HepG2 (cell line): ENCODE data around the gene LTB4R. TPM values are rescaled to one million over a fixed set of nuclear protein-coding genes. Genes with fewer than 3 reads are reported as not detected.
A peak's percentile ranks its signal among the peaks of the same experiment; 100 is the strongest.

Experiments used
- ARID2 ChIP-seq: sonication (generic); formaldehyde crosslinking; IDR thresholded peaks from 2 replicates; pipeline ENCODE4 v1.8.1; 2022; ENCODE audit warnings: mild to moderate bottlenecking, missing genetic modification reagents, borderline replicate concordance
- BORCS8-MEF2B ChIP-seq: sonication (generic); formaldehyde crosslinking; IDR thresholded peaks from 2 replicates; pipeline ENCODE4 v1.8.0; 2022; ENCODE audit warnings: mild to moderate bottlenecking, missing genetic modification reagents
- CREBL2 ChIP-seq: sonication (generic); formaldehyde crosslinking; IDR thresholded peaks from 2 replicates; pipeline ENCODE4 v1.8.1; 2023; ENCODE audit warnings: missing genetic modification reagents, mild to moderate bottlenecking, borderline replicate concordance
- DR1 ChIP-seq: sonication (generic); formaldehyde crosslinking; IDR thresholded peaks from 2 replicates; pipeline ENCODE4 v1.8.0; 2021; ENCODE audit warnings: mild to moderate bottlenecking, missing genetic modification reagents, inconsistent platforms
- MED1 ChIP-seq: sonication (generic); formaldehyde crosslinking; IDR thresholded peaks from 2 replicates; pipeline ENCODE4 v1.4.0; 2020; ENCODE audit warnings: missing genetic modification reagents
- MTA1 ChIP-seq: sonication (generic); formaldehyde crosslinking; IDR thresholded peaks from 2 replicates; pipeline ENCODE4 v1.4.0; 2020; ENCODE audit warnings: missing genetic modification reagents, mild to moderate bottlenecking, borderline replicate concordance
- MXD4 ChIP-seq: IDR thresholded peaks from 2 replicates; pipeline ENCODE4 v1.6.1; 2016; ENCODE audit warnings: mild to moderate bottlenecking, missing biosample characterization, missing genetic modification reagents
- NR2F1 ChIP-seq, 2 experiments: fragments of 450-650 bp in 1 of 2; formaldehyde crosslinking in 1 of 2; IDR thresholded peaks; 2 replicates each; pipeline versions ENCODE4 v1.5.0 to v1.6.1; 2016 to 2020; ENCODE audit warnings: mild to moderate bottlenecking in 1 of 2, missing compliant biosample characterization in 1 of 2, missing genetic modification reagents in 1 of 2, moderate library complexity in 1 of 2
- PLRG1 ChIP-seq: fragments of 450-650 bp; conservative IDR thresholded peaks from 2 replicates; pipeline ENCODE4 v1.6.1; 2016
- U2AF1 ChIP-seq: fragments of 200-400 bp; formaldehyde crosslinking; optimal IDR thresholded peaks from 2 replicates; pipeline ENCODE3; 2017; ENCODE audit warnings: mild to moderate bottlenecking, low read depth, low read length
- ZBED4 ChIP-seq: sonication (generic); formaldehyde crosslinking; IDR thresholded peaks from 2 replicates; pipeline ENCODE4 v1.4.0; 2020; ENCODE audit warnings: missing genetic modification reagents, borderline replicate concordance
- ZNF318 ChIP-seq: sonication (generic); formaldehyde crosslinking; IDR thresholded peaks from 2 replicates; pipeline ENCODE4 v1.4.0; 2020; ENCODE audit warnings: mild to moderate bottlenecking, missing genetic modification reagents
- ZNF337 ChIP-seq: sonication (generic); formaldehyde crosslinking; IDR thresholded peaks from 2 replicates; pipeline ENCODE4 v1.5.1; 2020; ENCODE audit warnings: missing genetic modification reagents, low read depth, mild to moderate bottlenecking, borderline replicate concordance
- ZNF576 ChIP-seq: sonication (generic); formaldehyde crosslinking; IDR thresholded peaks from 2 replicates; pipeline ENCODE4 v1.4.0; 2020; ENCODE audit warnings: mild to moderate bottlenecking, missing genetic modification reagents
- polyA plus RNA-seq, 8 experiments: library from polyadenylated mRNA; depleted of rRNA in 3 of 8; stranded (reverse) in 7 of 8; unstranded in 1 of 8; fragments of >200 nt; fragmentation: Illumina TruSeq in 4 of 8; extraction: Trizol in 4 of 8; gene quantifications; 2 replicates each; pipeline versions ENCODE4 v1.2.1 to v1.2.3, GENCODE V29; 2011 to 2016; ENCODE audit warnings: low read depth in 4 of 8, missing spikeins in 1 of 8, mixed read lengths in 1 of 8; ENCODE audit not compliant: insufficient read depth in 1 of 8
- total RNA-seq, 5 experiments: library from RNA; depleted of rRNA; stranded (reverse); fragments of >200 nt; fragmentation: Illumina TruSeq; extraction: Trizol; gene quantifications; 2 replicates each; pipeline ENCODE4 v1.2.3, GENCODE V29; 2016; ENCODE audit warnings: low read depth in 1 of 5

LTB4R gene
- total and polyA plus RNA-seq, 2 of the 13 experiments (the other 11 are each of a cell fraction or from before 2014, with no cell fraction given), result 3.2 to 8.2 TPM

GRCh38 chr14:24310646-24311604, at the start of gene LTB4R (continued):
- TF ChIP-seq ZNF318 (CRISPR knock-in tag), result no peak
- no peak for TF ChIP-seq U2AF1
- no peak for TF ChIP-seq MXD4
- no peak for TF ChIP-seq CREBL2
- no peak for TF ChIP-seq NR2F1 (CRISPR knock-in tag; IDR thresholded peaks at IDR 0.05)
- TF ChIP-seq DR1 (CRISPR knock-in tag), result no peak
- TF ChIP-seq ZNF337, result no peak
- TF ChIP-seq ZNF576, result no peak
- TF ChIP-seq ZBED4 (CRISPR knock-in tag), result no peak
- no peak for TF ChIP-seq MED1
- TF ChIP-seq MTA1 (CRISPR knock-in tag), result 0 out of 2 replicates have a peak, but pooled peaks have one; percentile 18
- TF ChIP-seq ARID2, result no peak
- no peak for TF ChIP-seq PLRG1
- TF ChIP-seq BORCS8-MEF2B (CRISPR knock-in tag), result 0 out of 2 replicates have a peak, but pooled peaks have one; percentile 18
